Dermis blood vessel endothelial cell (primary cell): ENCODE results near the gene SLC22A23. TPM values are rescaled to one million over a fixed set of nuclear protein-coding genes. Genes with fewer than 3 reads are reported as not detected.
"Not testable (repeated sequence)": the region's sequence is repeated elsewhere in the genome, so short reads cannot be mapped to it uniquely, and the experiment has no call there.

Experiments used
- DNase-seq: peaks from one replicate; pipeline ENCODE4 v3.0.0; 2010
- total RNA-seq: library from RNA; depleted of rRNA; stranded (reverse); fragments of >200 nt; gene quantifications from 2 replicates; pipeline ENCODE4 v1.2.3, GENCODE V29; 2014

Gene SLC22A23
- total RNA-seq, 1 donor from 2014 or later: 58.5 TPM

GRCh38 chr6:3384241-3385143, 72.4 kb downstream of the SLC22A23 start:
- no peak for DNase-seq

GRCh38 chr6:3383525-3383924, 73.3 kb downstream of the SLC22A23 start:
- no peak for DNase-seq

GRCh38 chr6:3382326-3383279, 74.2 kb downstream of the SLC22A23 start:
- DNase-seq: no peak

GRCh38 chr6:3381233-3381921, 75.5 kb downstream of the SLC22A23 start:
- DNase-seq: no peak

- no peak for DNase-seq
Measured at GRCh38 chr6:3380344-3381232, 76.3 kb downstream of the SLC22A23 start.

- DNase-seq: no peak
Measured at GRCh38 chr6:3379482-3380060, 77.3 kb downstream of the SLC22A23 start.

GRCh38 chr6:3378808-3379207, 78.0 kb downstream of the SLC22A23 start:
- DNase-seq: not testable (repeated sequence)

GRCh38 chr6:3378398-3378782, 78.5 kb downstream of the SLC22A23 start:
- not testable (repeated sequence) for DNase-seq

GRCh38 chr6:3377536-3378397, 79.1 kb downstream of the SLC22A23 start:
- DNase-seq: peak; percentile 37

- no peak for DNase-seq
Measured at GRCh38 chr6:3376893-3377535, 79.8 kb downstream of the SLC22A23 start.

GRCh38 chr6:3376064-3376463, 80.8 kb downstream of the SLC22A23 start:
- no peak for DNase-seq

- DNase-seq: no peak
Measured at GRCh38 chr6:3373597-3374203, 83.2 kb downstream of the SLC22A23 start.

- DNase-seq: no peak
Measured at GRCh38 chr6:3372912-3373554, 83.8 kb downstream of the SLC22A23 start.

- no peak for DNase-seq
Measured at GRCh38 chr6:3372184-3372846, 84.5 kb downstream of the SLC22A23 start.

- no peak for DNase-seq
Measured at GRCh38 chr6:3371222-3371949, 85.5 kb downstream of the SLC22A23 start.

- DNase-seq: no peak
Measured at GRCh38 chr6:3370361-3371221, 86.3 kb downstream of the SLC22A23 start.
